22Rv1 (cell line): ENCODE measurements around the gene CD79B.
"Not testable (repeated sequence)": the region's sequence is repeated elsewhere in the genome, so short reads cannot be mapped to it uniquely, and the experiment has no call there.

Experiments
- CTCF ChIP-seq: fragments of 450-650 bp; IDR thresholded peaks from 2 replicates; pipeline ENCODE4 v1.5.1; 2017; ENCODE audit warnings: mild to moderate bottlenecking
- ZFX ChIP-seq: fragments of 450-650 bp; IDR thresholded peaks from 2 replicates; pipeline ENCODE4 v1.6.1; 2017; ENCODE audit warnings: antibody characterized with exemption, borderline replicate concordance

GRCh38 chr17:63889026-63889848 is 42.9 kb downstream of the CD79B start:
- peak; percentile 45 for TF ChIP-seq CTCF
- not testable (repeated sequence) for TF ChIP-seq ZFX
